Stimulated activated CD4-positive, alpha-beta T cell treated with anti-CD3 and anti-CD28 coated beads, TNF-alpha, amount 100 ng/mL, for 48 hours (primary cell): Measurements from ENCODE around the gene POLR3K.
"Not testable (repeated sequence)": the region's sequence is repeated elsewhere in the genome, so short reads cannot be mapped to it uniquely, and the experiment has no call there.

ENCODE experiments used
- DNase-seq, 3 donors: peaks; one replicate each; pipeline ENCODE4 v3.0.0-alpha.2; 2020; ENCODE audit warnings: low read depth in 3 of 3

Gene POLR3K

DNA sequence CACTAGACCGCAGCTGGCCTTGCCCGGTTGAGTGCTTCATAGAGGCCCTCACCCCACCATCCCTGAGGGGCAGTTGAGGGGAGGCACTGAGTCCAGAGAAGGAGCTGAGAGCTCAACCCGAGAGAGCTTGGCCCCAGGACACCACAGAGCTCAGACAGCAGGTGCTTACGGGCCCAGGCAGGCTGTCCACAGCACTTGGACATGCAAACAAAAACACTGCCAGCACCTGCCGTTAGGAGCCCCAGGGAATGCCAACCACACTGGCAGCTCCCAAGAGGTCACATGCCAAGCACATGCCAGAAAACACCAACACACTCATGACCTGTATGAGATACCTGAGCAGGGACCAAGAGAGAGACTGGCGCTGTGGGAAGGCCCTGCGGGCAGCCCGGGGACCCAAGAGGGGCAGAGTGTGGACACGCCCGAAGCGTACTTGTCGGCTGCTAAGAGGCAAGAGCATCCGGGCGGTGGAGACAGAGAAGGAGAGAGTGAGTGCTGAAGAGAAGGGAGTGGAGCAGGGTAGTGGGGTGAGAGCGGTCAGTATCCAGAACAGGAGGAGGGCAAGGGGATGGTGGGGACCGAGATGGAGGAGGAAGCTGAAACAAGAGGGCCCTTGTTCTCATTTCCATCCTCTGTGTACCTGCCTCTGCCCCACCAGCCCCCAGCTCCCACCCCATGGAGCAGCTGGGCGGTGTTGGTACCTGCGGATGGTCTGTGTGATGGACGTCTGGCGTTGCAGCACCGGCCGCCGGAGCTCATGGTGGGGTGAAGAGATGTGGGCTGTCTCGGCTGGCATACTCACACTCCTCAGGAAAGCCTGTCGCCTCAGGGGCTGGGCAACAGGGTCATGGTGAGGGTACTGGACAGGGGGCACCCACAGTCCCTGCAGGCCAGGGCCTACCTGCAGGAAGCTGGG is 10.8 kb upstream of the POLR3K start:
- no peak for DNase-seq

DNA sequence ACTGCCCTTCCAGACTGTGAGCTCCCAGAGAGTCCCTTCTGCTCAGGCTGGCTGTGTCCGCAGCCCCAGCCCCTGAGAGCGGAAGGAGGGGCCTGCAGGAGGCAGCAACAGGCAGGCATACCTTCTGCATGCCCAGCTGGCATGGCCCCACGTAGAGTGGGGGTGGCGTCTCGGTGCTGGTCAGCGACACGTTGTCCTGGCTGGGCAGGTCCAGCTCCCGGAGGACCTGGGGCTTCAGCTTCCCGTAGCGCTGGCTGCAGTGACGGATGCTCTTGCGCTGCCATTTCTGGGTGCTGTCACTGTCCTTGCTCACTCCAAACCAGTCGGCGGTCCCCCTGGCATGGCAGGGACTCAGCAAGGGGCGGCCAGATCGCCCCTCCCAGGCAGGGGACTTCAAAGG is 10.1 kb upstream of the POLR3K start:
- DNase-seq: no peak

DNA sequence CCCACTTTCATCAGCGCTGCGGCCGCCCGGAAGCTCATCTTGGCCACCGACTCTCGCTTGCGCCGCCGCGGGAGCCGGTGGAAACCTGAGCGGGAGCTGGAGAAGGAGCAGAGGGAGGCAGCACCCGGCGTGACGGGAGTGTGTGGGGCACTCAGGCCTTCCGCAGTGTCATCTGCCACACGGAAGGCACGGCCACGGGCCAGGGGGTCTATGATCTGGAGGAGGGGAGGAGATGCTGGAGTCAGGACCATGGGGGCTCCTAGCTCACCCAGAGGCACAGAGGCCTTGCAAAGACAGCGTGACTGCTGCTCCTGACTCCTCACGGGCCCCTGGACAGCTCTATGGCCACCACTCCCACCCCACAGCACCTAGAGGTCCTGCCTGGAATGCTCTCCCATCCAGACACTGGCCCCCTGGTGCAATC is 9.6 kb upstream of the POLR3K start:
- no peak for DNase-seq

DNA sequence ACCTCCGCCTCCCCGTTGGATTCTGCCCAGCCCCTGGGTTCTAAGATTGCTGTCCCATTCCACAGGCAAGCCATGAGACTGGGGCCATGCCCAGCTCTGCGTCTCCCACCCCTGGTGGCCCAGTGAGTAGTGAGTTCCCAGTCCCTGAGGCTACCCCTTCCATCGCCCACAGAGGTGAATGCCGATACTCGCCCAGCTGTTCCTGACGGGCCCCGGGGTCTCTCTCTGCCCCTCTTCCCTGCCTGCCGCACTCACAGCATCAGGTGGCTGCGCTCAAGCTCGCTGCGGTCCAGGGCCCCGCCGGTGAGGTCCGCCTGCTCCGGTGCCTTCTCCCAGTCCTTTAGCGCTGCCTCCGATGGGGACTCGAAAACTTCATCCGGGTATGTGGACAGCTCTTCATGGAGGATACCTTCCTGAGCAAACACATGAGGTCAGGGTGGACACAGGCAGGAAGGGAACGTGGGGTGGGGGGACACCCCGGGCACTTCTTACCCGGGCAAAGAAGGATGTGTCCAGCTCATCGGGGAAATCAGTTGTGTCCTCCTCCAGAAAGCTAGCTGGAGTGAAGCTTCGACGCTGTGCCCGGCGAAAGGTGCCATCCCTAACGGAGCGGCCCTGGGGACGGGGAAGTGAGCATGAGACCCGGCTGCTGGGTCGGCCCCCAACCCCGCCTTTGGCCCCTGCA is 9.0 kb upstream of the POLR3K start:
- no peak for DNase-seq

DNA sequence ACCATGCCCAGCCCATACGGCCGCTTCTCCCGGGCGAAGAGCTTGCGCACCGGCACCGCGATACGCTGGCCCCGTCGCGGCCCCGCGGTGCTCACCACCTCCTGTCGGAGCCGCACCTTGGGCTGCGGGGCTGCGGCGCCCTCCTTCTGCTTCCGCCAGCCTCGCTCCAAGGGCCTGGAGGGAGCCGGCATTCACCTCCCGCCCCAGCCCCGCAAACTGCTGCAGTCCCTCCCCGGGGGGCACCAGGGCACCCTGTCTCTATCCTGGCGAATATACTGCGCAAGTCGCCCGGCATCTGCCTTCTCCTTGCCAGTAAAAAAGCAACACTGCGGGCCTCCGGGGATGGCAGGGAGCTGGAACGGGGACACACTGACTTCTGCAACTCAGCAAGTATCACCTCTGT is 8.5 kb upstream of the POLR3K start:
- no peak for DNase-seq

DNA sequence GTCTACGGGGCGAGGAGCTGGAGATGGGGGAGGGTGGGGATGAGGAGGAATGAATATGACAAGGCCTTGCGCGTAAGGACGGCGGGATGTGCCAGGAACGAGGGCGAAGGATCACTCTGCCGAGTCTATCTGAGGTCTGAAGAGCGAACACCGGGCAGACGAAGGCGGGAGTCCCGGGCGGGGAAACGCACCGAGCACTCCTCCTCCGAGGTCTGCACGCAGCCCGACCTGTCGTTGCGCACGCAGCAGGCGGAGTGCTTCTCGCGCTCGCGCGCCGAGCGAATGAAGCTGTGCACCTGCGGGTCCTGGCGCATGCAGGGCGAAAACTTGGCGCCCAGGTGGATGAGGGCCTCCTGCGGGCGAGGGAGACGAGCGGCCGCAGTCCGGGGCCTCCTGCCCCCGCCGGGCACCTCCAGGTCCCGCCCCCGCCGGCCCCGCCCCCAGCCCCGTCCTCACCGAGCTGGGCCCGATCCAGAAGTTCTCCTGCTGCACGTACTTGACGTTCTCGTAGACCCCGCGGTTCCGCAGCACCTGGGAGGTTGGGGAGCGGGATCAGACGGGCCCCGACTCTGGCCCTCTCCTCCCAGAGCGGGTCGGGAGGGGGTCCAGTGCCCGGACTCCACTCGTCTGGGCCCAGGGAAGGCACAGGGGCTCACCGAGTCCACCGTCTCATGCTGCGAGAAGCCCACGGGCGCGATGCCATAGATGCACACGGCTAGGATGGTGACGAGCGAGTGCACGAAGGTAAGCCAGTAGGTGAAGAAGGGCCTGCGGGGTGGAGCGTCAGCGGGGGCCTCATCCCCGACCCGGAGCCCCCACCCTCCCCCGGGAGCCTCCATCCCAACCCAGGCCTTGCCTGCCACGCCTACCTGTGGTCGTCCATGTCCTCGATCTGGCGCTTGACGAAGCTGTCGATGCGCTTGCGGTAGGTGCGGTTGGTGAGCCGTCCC is 7.8 kb upstream of the POLR3K start:
- no peak for DNase-seq

DNA sequence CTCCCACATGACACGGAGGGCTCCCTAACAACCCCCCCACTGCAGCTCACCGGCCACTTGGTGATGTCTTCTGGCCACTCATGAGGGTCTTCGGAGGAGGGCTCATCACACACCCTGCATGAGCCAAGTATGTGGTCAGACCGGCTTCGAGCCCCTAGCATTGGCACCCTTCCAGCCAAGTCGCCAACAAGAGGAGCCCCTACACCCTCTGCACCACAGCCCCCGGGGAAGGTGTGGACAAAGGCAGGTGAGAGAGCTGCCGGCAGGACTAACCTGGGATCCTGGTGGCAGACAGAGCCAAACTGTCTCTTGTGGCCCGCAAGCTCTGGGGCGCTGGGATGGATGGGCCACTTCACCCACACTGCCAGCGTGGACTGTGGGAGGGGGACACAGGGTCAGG is 6.8 kb upstream of the POLR3K start:
- DNase-seq: no peak

DNA sequence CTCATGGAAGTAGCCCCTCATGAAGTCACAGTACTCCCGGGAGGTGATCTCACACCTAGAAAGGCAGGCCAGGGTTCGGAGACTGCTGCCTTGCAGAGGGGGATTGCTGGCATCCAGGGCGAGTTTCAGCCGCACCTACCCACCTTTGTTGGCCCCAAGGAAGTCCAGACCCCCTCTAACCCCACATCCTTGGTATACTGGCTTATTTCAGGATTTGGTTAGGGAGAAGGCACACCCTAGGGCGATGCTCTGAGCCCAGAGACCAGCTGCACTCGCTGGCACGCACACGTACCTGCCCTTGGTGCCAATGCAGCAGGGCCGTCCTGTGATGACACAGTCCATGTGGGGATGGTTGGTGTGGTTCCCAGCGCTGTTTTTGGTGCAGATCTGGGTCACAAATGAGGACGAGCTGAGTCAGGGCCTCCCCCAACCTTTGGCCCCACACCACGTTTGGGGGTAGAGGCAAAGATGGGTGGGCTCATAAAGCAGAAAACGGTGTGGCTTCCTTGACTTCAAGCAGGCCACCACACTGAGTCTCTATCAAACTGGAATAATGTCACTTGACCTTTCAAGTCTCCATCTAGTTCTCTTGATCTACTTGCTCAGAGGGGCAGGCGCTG is 6.1 kb upstream of the POLR3K start:
- no peak for DNase-seq

DNA sequence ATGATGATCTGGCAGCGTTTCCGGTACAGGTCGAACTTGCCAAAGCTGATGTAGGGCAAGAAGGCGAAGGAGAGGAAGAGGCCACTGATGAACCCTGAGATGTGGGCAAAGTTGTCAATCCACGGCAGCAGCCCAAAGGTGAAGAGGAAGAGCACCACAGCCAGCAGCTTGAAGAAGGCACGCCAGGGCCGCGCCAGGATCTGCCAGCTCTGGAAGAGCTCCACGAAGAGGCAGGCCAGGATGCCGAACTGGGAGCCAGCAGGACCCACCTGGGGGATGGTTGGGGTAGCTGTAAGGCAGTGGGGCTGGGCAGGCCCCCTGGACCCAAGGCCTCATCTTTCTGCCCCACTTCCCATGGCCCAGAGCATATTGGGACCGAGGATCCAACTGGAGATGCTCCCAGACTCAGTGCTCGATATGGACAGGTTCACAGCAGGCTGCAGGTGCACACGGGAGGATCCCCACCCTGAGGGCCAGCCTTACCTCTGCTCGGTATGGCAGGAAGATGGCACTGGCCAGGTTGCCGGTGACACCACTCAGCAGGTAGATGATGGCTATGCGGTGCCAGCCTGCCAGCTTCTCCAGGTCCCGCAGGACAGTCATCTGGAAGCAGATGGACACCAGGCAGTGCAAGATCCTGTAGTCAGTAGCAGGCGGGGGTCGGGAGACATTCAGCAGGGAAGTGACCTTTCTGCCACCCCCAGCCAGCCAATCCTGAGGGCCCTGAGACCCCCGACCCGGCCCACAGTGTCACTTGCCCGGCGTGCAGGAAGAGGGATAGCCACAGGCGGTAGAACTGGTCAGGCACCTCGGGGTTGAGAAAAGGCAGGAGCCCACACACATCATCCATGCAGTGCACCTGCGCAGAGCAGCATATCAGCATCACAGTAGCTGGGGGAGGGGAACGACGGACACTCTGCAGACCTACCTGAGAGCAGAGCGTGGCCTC is 5.4 kb upstream of the POLR3K start:
- DNase-seq: no peak

DNA sequence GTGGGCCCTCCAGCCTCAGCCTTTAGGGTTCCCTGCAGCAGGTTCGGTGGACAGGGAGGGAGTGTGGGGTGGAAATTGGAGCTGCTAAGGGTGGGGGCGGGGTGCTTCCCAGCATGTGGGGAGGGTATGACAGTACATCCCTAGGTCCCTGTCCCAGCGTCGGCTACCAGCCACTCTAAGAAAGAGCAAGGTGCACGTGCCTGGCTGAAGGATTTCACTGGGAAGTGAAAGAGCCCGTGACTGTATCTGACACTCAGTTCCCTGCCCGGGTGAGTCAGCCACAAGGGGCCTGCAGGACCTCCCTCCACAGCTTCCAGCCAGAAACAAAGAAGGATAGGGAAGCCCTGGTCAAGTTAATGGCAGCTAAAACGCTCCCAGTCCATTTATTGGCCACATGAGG is 4.3 kb upstream of the POLR3K start:
- DNase-seq: no peak

DNA sequence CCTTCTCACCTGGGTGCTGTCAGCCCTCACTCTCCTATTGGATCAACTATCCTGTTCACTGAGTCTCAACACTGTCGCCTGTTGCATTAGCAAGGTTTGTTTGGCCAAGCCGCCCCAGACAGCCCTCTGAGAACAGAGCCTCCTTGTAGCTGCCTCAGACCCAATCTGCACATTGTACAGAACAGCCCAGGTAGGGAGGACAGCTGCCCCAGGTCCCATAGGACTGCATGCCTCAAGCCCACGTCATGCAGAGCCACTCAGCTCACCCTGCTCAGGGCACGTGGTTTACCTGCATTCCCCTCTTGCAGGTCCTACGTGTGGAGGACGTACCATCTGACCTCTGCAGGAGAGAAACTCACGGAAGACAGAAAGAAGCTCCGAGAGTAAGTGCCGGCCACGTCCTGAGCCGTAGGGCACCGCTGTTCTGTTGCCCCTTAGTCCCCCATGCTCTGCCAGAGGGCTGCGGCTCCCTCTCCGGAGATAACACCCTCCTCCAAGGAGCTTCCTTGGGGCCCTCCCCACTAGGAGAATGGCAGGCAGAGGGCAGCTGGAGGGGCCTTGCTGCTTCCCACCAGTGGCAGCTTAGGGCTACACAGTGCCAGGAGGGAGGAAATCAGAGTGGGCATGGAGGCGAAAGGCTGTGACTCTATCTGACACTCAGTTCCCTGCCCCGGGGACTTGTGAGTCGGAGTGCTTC is 3.0 kb upstream of the POLR3K start:
- DNase-seq: no peak

DNA sequence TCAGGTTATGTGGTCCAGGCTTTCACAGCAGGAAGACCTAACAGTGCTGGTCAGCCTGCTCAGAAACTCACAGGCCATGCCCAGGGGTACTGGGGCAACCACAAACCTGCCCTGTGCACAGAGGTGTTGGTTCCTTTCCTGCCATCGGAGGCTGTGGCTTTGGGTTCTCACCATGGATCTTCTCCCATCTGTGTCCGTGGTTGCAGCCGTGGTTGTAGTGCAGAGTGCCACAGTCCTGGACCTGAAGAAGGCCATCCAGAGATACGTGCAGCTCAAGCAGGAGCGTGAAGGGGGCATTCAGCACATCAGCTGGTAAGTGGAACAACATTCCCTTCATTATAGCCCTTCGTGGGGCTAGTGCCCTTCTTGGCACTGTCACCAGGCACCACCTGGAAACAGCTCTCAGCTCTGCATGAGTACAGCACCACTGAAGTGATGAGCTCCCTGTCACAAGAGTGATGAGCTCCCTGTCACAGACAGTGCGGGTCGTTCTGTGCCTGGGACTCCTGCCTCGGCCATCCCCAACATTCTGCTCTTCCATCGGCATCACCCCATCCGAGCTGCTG is 2.2 kb upstream of the POLR3K start:
- DNase-seq: no peak

DNA sequence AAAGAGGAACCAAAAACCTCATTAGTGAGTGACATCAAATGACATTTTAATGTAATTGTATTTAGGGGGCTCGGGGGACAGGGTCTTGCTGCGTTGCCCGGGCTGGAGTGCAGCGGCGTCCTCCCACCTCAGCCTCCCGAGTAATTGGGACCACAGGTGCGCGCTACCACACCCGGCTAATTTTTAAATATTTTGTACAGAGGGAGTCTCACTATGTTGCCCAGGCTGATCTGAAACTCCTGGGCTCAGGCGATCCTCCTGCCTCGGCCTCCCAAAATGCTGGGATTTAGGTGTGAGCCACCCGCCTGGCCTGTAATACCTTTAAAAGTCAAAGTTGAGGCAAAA is 801 bp upstream of the POLR3K start:
- DNase-seq: no peak

DNA sequence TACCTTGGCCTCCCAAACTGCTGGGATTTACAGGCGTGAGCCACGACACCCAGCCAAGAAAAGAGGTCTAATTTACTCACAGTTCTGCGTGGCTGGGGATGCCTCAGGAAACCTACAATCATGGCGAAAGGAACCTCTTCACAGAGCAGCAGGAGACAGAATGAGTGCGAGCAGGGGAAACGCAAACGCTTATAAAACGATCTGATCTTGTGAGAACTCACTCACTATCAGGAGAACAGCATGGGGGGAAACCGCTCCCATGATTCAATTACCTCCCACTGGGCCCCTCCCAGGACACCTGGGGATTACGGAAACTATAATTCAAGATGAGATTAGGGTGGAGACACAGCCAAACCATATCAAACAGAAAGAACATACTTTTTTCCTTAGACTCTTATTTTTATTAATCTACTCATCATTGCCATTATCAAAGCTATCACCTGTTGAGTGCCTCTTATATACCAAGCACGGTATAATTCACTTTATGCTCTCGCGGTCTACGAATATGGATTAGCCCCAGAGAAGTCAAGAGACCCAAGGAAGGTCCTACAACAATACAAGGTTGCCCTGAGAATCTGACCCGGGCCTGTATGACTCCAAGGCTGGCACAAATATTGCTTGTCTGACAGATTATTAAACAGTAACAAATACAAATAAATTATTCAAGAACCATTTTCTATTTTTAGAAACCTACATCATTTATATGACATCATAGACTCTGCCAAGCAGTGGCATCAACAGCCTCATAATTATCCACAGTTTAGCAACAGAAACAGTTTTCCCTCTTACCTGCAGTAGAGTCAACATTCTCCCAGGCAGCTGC is 2.4 kb downstream of the POLR3K start:
- no peak for DNase-seq

DNA sequence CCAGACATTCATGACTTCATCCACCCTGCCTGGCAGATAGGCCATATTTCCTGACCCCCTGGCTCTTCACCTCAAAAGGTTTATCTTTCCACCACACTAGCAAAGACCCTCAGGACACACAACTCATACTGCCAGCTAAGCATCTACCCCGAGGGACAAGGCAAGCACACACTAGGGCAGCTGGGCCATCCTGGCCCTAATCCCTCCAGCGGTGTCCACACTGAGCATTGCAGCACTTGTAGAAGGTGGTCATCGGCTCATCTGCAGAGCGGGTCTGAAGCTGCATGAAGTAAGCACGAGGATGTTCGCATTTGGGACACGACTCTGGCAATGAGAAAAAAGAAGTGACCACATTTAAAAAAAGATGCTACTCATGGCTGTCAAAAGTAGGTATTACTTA is 6.2 kb downstream of the POLR3K start:
- DNase-seq: no peak

DNA sequence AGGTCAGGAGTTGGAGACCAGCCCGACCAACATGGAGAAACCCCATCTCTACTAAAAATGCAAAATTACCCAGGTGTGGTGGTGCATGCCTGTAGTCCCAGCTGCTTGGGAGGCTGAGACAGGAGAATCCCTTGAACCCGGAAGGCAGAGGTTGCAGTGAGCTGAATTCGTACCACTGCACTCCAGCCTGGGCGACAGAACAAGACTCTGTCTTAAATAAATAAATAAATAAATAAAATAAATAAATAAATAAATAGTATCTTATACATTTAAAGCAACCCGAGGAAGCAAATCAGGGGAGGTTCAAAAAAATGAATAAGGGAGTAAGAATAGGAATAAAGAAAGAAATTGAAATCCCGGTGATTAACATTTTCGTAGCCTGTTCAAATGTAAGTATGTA is 6.9 kb downstream of the POLR3K start:
- DNase-seq: not testable (repeated sequence)

DNA sequence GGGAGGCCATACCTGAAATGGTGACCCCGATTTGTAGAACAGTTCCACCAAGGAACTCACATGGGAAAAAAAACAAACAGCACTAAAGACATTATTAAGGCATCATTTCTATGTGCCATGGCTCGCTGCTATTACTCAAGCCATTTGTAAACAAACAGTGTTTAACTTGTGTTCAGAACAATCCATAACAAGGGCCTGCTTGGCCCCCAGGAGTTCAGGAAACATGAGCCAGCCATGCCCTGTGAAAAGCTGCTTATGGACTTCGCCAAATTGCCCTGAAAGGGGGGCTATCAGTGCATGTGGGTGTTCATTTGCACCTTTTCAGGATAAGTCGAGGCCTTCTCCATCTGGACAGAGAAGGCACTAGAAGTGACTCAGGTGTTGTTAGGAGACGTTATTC is 8.0 kb downstream of the POLR3K start:
- DNase-seq: no peak

DNA sequence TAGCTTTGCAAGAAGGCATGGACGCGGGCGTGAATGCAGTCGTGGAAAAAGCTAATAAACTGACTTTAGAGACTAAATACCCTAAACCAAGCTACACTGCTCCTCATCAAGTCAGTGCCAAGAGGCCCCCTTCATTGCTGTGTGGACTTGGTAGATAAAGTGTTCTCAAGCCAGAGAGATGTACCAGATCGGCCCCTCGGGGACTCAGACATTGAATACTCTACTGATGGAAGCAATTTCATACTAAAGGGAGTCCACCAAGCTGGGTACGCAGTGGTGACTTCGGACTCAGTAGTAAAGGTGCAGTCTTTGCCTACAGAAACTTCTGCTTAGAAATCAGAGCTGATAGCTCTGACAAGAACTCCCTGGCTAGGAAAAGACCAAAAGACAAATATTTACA is 8.8 kb downstream of the POLR3K start:
- no peak for DNase-seq

DNA sequence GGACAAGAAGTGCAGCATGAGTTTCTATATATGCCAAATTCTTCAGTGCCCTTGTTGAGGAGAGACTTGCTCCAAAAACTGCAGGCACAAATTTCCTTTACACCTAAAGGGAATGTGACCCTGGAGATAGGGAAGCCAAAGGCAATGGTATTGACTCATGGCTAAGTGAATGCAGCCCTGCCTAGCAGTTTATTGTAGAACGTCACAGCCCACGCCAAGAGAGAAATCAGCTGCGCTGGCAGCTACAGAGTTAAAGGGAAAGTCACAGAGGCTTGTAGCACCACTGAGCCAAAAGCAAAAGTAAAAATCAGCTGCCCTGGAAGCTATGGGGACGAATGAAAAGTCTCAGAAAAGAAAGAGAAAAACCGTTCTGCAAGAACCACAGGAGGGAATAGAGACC is 10.1 kb downstream of the POLR3K start:
- no peak for DNase-seq
